ENCODE measurements around the gene EBF4. TPM values are rescaled to one million over a fixed set of nuclear protein-coding genes. Genes with fewer than 3 reads are reported as not detected.

EBF4 gene
- total RNA-seq, 4 donors from 2014 or later, result 1.1 to 6.0 (median 1.8) TPM

DNA sequence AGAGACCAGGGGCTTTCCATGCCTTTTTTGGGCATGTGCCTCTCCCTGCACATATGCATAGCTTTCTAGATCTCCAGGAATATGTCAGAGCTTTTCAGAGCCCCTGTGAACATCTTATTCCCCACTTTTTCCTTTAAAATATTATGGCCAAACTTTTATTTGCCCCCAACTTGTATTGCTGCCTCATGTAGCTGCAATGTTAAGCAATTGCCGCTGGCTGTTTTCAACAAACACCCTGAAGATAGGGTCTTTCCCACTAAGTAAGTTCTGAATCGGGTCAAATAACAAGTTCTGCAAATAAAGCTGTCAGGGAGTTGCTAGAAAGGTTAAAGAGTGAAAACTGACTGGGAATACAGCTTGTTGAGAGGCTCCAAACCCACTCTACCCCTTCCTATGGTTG lies 42.3 kb downstream of the EBF4 start:
- TF ChIP-seq, protein P1, sequence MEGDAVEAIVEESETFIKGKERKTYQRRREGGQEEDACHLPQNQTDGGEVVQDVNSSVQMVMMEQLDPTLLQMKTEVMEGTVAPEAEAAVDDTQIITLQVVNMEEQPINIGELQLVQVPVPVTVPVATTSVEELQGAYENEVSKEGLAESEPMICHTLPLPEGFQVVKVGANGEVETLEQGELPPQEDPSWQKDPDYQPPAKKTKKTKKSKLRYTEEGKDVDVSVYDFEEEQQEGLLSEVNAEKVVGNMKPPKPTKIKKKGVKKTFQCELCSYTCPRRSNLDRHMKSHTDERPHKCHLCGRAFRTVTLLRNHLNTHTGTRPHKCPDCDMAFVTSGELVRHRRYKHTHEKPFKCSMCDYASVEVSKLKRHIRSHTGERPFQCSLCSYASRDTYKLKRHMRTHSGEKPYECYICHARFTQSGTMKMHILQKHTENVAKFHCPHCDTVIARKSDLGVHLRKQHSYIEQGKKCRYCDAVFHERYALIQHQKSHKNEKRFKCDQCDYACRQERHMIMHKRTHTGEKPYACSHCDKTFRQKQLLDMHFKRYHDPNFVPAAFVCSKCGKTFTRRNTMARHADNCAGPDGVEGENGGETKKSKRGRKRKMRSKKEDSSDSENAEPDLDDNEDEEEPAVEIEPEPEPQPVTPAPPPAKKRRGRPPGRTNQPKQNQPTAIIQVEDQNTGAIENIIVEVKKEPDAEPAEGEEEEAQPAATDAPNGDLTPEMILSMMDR (IDR thresholded peaks at IDR 0.05; ENCODE audit: low read depth), result no peak

DNA sequence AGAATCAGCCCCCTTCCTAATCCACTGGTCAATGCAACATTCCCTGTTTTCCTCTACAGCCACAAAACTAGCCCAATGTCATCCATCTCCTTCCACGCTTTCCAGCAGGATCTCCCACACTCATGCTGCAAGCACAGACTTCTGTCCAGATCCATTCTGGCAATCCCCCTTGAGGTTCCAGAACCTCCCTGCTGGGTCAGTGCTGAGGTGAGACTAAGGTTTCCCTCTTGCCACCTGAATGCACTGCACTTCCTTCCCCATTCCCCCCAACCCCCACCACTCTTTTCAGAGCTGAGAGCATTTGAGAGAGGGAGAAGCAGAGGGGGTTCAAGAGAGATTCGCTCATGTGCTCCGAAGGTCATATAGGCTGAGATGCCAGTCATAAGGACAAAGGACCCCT lies 43.9 kb downstream of the EBF4 start:
- TF ChIP-seq, protein P1 (IDR thresholded peaks at IDR 0.05; ENCODE audit: low read depth), result no peak

DNA sequence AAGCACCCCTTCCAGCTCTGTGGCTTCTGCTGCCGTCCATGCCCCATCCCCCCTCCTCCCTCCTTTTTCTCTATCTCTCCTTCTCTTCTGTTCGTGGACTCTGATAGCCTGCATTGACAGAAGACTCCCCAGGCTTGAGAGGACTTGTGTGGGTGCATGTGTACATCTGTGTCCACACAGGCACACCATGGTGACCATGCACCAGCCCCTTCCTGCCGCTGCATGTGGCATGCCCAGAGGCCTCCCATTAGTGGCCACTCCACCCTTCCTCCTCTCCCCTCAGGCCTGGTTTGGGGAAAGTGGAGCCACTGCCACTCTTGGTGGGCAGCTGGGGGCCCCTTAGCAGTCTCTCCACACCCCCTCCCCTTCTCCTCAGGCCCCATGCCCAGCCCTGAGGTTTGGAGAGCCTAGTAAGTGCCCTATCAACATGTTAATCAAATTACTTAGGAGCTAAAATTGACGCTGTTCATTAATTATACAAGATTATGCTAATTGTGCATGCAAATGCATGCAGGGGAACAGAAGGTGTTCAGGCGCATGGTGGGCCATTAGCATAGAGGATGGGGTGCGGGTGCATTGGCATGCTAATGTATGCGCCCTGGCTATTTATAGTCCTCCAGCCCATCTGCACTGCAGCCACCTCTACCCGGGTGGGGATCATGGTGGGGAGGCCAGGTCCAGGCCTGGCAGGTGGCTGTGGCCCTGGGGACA lies 45.9 kb downstream of the EBF4 start:
- TF ChIP-seq, protein P1 (IDR thresholded peaks at IDR 0.05; ENCODE audit: low read depth), result no peak

DNA sequence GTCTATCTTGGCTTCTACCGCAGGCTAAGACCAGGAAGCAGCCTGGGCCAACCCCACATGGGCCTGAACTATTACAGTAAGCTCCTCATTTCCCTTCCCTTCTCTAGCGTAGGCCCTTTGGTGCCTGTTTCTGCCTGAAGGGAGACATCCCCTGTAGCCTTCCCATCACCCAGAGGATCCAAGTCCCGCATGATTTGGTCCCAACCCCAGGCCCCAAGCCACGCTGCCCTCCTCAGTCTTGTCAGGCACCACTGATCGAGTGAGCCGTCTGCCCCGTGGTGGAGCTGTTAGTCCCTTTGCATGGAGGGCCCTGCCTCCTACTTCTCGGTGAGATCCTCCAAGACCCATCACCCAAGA lies 46.4 kb downstream of the EBF4 start:
- TF ChIP-seq, protein P1 (IDR thresholded peaks at IDR 0.05; ENCODE audit: low read depth), result no peak

DNA sequence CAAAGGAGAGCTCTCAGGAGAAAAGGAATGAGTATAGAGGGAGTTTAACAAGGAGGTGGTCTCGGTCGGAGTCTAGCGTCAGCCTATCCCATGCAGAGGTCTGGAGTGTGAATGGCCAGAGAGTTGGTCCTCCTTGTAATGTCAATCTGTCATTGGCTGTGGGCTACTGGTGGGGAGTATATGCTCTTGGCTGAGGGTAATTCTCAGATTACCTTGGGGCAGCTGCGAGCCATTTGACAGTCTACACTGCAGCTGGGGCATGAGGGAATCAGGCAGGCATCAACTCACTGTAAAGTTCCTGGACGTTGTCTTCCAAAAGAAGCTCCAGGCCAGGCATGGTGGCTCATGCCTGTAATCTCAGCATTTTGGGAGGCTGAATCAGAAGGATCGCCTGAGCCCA lies 48.1 kb downstream of the EBF4 start:
- TF ChIP-seq, protein P1 (IDR thresholded peaks at IDR 0.05; ENCODE audit: low read depth), result no peak

DNA sequence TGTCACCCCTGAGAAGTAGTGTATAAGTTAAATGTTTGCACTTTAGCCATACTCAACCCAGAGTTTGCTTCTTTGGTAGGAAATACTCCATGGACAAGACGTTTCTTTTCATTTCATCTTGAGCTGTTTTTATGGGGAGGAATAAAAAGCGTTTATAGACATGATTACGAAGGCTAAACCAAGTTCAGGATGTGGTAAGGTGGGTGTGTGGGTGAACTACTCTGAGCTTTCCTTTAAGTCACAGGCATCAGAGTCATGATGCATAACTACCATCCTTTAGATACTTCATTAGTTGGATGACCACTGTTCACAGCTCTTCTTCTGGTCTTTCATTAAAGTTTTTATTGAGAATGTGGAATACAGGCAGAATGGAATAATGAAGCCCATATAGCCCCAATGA lies 48.9 kb downstream of the EBF4 start:
- TF ChIP-seq, protein P1 (IDR thresholded peaks at IDR 0.05; ENCODE audit: low read depth), result no peak

DNA sequence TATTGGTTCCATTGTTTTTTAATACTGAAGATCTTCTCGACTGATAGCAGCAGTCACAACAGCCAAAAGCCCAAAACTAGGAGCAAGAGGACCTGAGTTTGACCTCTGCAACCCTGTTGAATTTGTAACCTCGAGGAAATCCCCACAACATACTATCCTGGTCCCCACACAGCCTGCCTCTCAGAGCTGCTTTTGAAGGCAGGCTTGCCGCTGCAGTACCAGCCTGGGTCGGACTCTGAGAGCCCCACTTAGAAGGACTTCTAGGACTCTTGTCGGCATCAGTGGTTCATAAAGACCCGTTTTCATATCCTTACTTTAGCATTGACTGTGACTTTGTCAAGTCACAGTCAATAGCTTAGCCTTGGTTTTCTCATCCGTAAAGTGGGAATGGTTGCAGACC lies 49.3 kb downstream of the EBF4 start:
- TF ChIP-seq, protein P1 (IDR thresholded peaks at IDR 0.05; ENCODE audit: low read depth), result no peak
